K562 (cell line): ENCODE data around the gene CYTH1. TPM values are rescaled to one million over a fixed set of nuclear protein-coding genes. Genes with fewer than 3 reads are reported as not detected.

Experiments
- ATAC-seq: fragments of 200-7000 bp; cut with Tn5 transposase; 3 replicates; pipeline ENCODE4 v1.9.1; 2020; ENCODE audit warnings: moderate library complexity
- BruUV-seq: library from RNA; stranded (reverse); fragments of 400-500 nt; replicated peaks from 2 replicates; lab custom pipeline; 2021; lab: Mats Ljungman, UMichigan
- CTCF ChIA-PET: fragments of 300-600 bp; formaldehyde crosslinking; extraction: SDS; loops from one replicate; lab custom pipeline; 2021; ENCODE audit warnings: low intra/inter-chr PET ratio; lab: Yijun Ruan, JAX
- POLR2A ChIA-PET: fragments of 300-600, 350-650 bp; sonication (Branson Sonifier 250); formaldehyde crosslinking; extraction: SDS; loops from one replicate; lab custom pipeline; 2021; ENCODE audit warnings: antibody characterized with exemption, inconsistent platforms; lab: Yijun Ruan, JAX
- DNase-seq, 4 experiments: peaks; one replicate each; pipeline versions ENCODE4 v3.0.0 to v3.0.0-alpha.2; 2011 to 2018; ENCODE audit warnings: low spot score in 3 of 4, mixed read lengths in 3 of 4; ENCODE audit errors: extremely low read depth in 1 of 4
- FAIRE-seq: peaks from 2 replicates; lab custom pipeline; 2011; peaks lifted over from hg19 to GRCh38; lab: Jason Lieb, UNC
- H2AFZ ChIP-seq: 2 replicates; pipeline ENCODE4 v1.6.0; 2011; ENCODE audit warnings: low read depth, low read length, control low read depth, inconsistent platforms
- H3K27ac ChIP-seq: fragments of 200-600 bp; 3 replicates; pipeline ENCODE4 v1.8.0; 2011; ENCODE audit warnings: low read depth, mild to moderate bottlenecking, control low read depth, inconsistent platforms, low read length, moderate library complexity, mixed read lengths; ENCODE audit errors: extremely low read depth
- H3K27me3 ChIP-seq, 2 experiments: fragments of 300-600 bp in 1 of 2; 2 replicates in 1 of 2; 3 replicates in 1 of 2; pipeline versions ENCODE4 v1.6.0 to v1.8.0; 2011; ENCODE audit warnings: inconsistent platforms in 2 of 2, low read length in 2 of 2, mild to moderate bottlenecking in 1 of 2, mixed read lengths in 1 of 2, moderate library complexity in 1 of 2; ENCODE audit not compliant: control insufficient read depth in 2 of 2, insufficient read depth in 2 of 2
- H3K36me3 ChIP-seq: fragments of 300-600 bp; 3 replicates; pipeline ENCODE4 v1.8.0; 2011; ENCODE audit warnings: mild to moderate bottlenecking, low read length, inconsistent platforms; ENCODE audit not compliant: control insufficient read depth, insufficient read depth
- H3K4me1 ChIP-seq, 2 experiments: fragments of 200-600 bp in 1 of 2; replicated peaks in 1 of 2; 2 replicates in 1 of 2; 3 replicates in 1 of 2; pipeline versions ENCODE4 v1.5.1 to v1.8.0; 2011; ENCODE audit warnings: inconsistent platforms in 2 of 2, low read length in 2 of 2, mild to moderate bottlenecking in 1 of 2, mixed read lengths in 1 of 2, moderate library complexity in 1 of 2; ENCODE audit not compliant: control insufficient read depth in 2 of 2, insufficient read depth in 2 of 2
- H3K4me2 ChIP-seq: 2 replicates; pipeline ENCODE4 v1.6.1; 2011; ENCODE audit warnings: low read length, control low read depth, inconsistent platforms, mixed read lengths; ENCODE audit not compliant: insufficient read depth
- H3K4me3 ChIP-seq: fragments of 200-600 bp; sonication (generic), shearing (Covaris generic); 2 replicates; pipeline ENCODE4 v1.5.1; 2016; ENCODE audit warnings: control low read depth, inconsistent platforms
- H3K79me2 ChIP-seq: fragments of 200-600 bp; 3 replicates; pipeline ENCODE4 v1.8.0; 2011; ENCODE audit warnings: low read length, inconsistent platforms; ENCODE audit not compliant: control insufficient read depth, insufficient read depth
- H3K9ac ChIP-seq, 2 experiments: 2 replicates each; pipeline versions ENCODE4 v1.6.0 to v1.6.1; 2011; ENCODE audit warnings: low read depth in 2 of 2, low read length in 2 of 2, control low read depth in 1 of 2, inconsistent platforms in 1 of 2, mild to moderate bottlenecking in 1 of 2, mixed read lengths in 1 of 2; ENCODE audit not compliant: insufficient read depth in 1 of 2
- H3K9me1 ChIP-seq: one replicate; pipeline ENCODE4 v1.6.0; 2011; ENCODE audit warnings: inconsistent platforms, mild to moderate bottlenecking, low read length, moderate library complexity; ENCODE audit not compliant: control insufficient read depth, insufficient read depth
- H3K9me3 ChIP-seq: replicated peaks from 2 replicates; pipeline ENCODE4 v1.5.1; 2011; ENCODE audit warnings: low read depth, low read length, inconsistent platforms; ENCODE audit not compliant: control insufficient read depth, insufficient read depth
- H4K20me1 ChIP-seq: replicated peaks from 2 replicates; pipeline ENCODE4 v1.6.1; 2011; ENCODE audit warnings: low read length, inconsistent platforms, mixed read lengths; ENCODE audit not compliant: control insufficient read depth, insufficient read depth
- C11orf30 ChIP-seq: fragments of 450-650 bp; IDR thresholded peaks from 2 replicates; pipeline ENCODE4 v1.6.1; 2016; ENCODE audit warnings: low read depth, mild to moderate bottlenecking
- CBFA2T3 ChIP-seq: fragments of 450-650 bp; IDR thresholded peaks from 2 replicates; pipeline ENCODE4 v1.6.1; 2017
- CTBP1 ChIP-seq: fragments of 450-650 bp; IDR thresholded peaks from 2 replicates; pipeline ENCODE4 v1.6.1; 2016; ENCODE audit warnings: borderline replicate concordance
- GABPA ChIP-seq: fragments of 200-800 bp; sonication (Bioruptor generic); conservative IDR thresholded peaks from 2 replicates; pipeline ENCODE4 v1.6.1; 2016; ENCODE audit warnings: low read depth, missing genetic modification characterization, missing compliant biosample characterization
- L3MBTL2 ChIP-seq: fragments of 450-650 bp; IDR thresholded peaks from 2 replicates; pipeline ENCODE4 v1.6.1; 2016; ENCODE audit warnings: mild to moderate bottlenecking, moderate library complexity
- MAFK ChIP-seq: IDR thresholded peaks from 2 replicates; pipeline ENCODE4 v1.6.1; 2011; ENCODE audit warnings: low read length, improper control_type of control experiment
- MCM5 ChIP-seq: fragments of 450-650 bp; IDR thresholded peaks from 2 replicates; pipeline ENCODE4 v1.6.1; 2016; ENCODE audit warnings: low read depth
- NCOA1 ChIP-seq: fragments of 450-650 bp; IDR thresholded peaks from 2 replicates; pipeline ENCODE4 v1.6.1; 2016; ENCODE audit warnings: low read depth
- NKRF ChIP-seq: fragments of 450-650 bp; IDR thresholded peaks from 2 replicates; pipeline ENCODE4 v1.6.1; 2016; ENCODE audit warnings: borderline replicate concordance
- NR2C2 ChIP-seq, 2 experiments: fragments of 200-800 bp in 1 of 2; sonication (Bioruptor generic) in 1 of 2; sonication (generic) in 1 of 2; formaldehyde crosslinking in 1 of 2; IDR thresholded peaks; 2 replicates each; pipeline versions ENCODE4 v1.6.1 to v1.8.0; 2016 to 2022; ENCODE audit warnings: mild to moderate bottlenecking in 1 of 2, missing compliant biosample characterization in 1 of 2, missing genetic modification characterization in 1 of 2, missing genetic modification reagents in 1 of 2
- PREB ChIP-seq: sonication (generic); formaldehyde crosslinking; IDR thresholded peaks from 2 replicates; pipeline ENCODE4 v1.8.1; 2023; ENCODE audit warnings: mild to moderate bottlenecking, missing genetic modification reagents
- SPI1 ChIP-seq: IDR thresholded peaks from 2 replicates; pipeline ENCODE4 v1.6.1; 2011; ENCODE audit warnings: low read depth, low read length, control low read depth, borderline replicate concordance
- STAG1 ChIP-seq: sonication (generic); formaldehyde crosslinking; IDR thresholded peaks from 2 replicates; pipeline ENCODE4 v1.5.0; 2020; ENCODE audit warnings: missing genetic modification reagents, borderline replicate concordance
- ZNF316 ChIP-seq: fragments of 450-650 bp; IDR thresholded peaks from 2 replicates; pipeline ENCODE4 v1.6.1; 2016
- ZNF584 ChIP-seq: fragments of 200-800 bp; sonication (Bioruptor generic); IDR thresholded peaks from 2 replicates; pipeline ENCODE4 v1.6.1; 2016; ENCODE audit warnings: low read depth, mild to moderate bottlenecking, missing genetic modification characterization, missing compliant biosample characterization
- ZNF695 ChIP-seq: fragments of 450-650 bp; formaldehyde crosslinking; IDR thresholded peaks from 2 replicates; pipeline ENCODE4 v1.4.0; 2020; ENCODE audit warnings: mild to moderate bottlenecking, moderate library complexity
- ZNF696 ChIP-seq: fragments of 250-450 bp; sonication (Bioruptor Pico); conservative IDR thresholded peaks from 2 replicates; pipeline ENCODE4 v1.4.0; 2020; ENCODE audit warnings: mild to moderate bottlenecking, moderate library complexity
- ZNF76 ChIP-seq: fragments of 250-450 bp; sonication (Bioruptor Pico); IDR thresholded peaks from 2 replicates; pipeline ENCODE4 v1.4.0; 2020; ENCODE audit warnings: mild to moderate bottlenecking, moderate library complexity, borderline replicate concordance
- WGBS: fragments of 100-300 bp; shearing (Covaris generic); methylation state at CpG from one replicate; pipeline ENCODE4 v1.1.6; 2016; ENCODE audit warnings: low coverage, mixed read lengths; ENCODE audit not compliant: insufficient coverage; ENCODE audit errors: missing lambda C conversion rate; 5-methylcytosine and 5-hydroxymethylcytosine counted together
- in situ Hi-C: fragments of 300-500 bp; cut with MboI; formaldehyde crosslinking; loops from 4 replicates; pipeline ENCODE4 v1.15.0; 2018; ENCODE audit warnings: inconsistent platforms, mixed read lengths
- intact Hi-C: fragments of 100-400 bp; cut with micrococcal nuclease; formaldehyde crosslinking; loops from 2 replicates; pipeline ENCODE4 v1.14.2; 2022
- polyA plus RNA-seq, 8 experiments: library from polyadenylated mRNA; depleted of rRNA in 4 of 8; stranded (reverse) in 5 of 8; unstranded in 3 of 8; fragments of >200 nt; fragmentation: Nextera tagmentation in 2 of 8; fragmentation: Illumina TruSeq in 1 of 8; extraction: Ambion mirVana in 2 of 8; extraction: Trizol in 1 of 8; gene quantifications; 2 replicates each; pipeline versions ENCODE4 v1.2.1 to v1.2.3, GENCODE V29; 2011 to 2014; ENCODE audit warnings: inconsistent platforms in 1 of 8, missing spikeins in 1 of 8
- total RNA-seq, 7 experiments: library from RNA; depleted of rRNA in 6 of 7; stranded (reverse); fragments of >200 nt in 6 of 7; fragmentation: Illumina TruSeq in 2 of 7; extraction: Trizol in 2 of 7; gene quantifications; 2 replicates each; pipeline versions ENCODE4 v1.2.1 to v1.2.3, GENCODE V29; 2011 to 2021; ENCODE audit warnings: low replicate concordance in 1 of 7

Gene CYTH1
- total and polyA plus RNA-seq, 9 of the 15 experiments (the other 6 are each of a cell fraction or from before 2014, with no cell fraction given): 0.52 to 27.7 (median 16.8) TPM

GRCh38 chr17:78647032-78647431 is 135.0 kb downstream of the CYTH1 start (continued):
- TF ChIP-seq MCM5 (no peak), PREB (CRISPR knock-in tag) (no peak), ZNF76 (no peak)

- Histone ChIP-seq H3K9me1 (no peaks in the 10 kb centered on the region), H3K9me3 (peaks cover 3% of the 10 kb centered on the region; the same call in 1 of the 2 replicates), H3K4me2 (no peak overlapping the region), H3K27ac (no peak overlapping the region), H3K9ac (no peak overlapping the region; a peak in 1 of 4 replicates), H3K4me3 (no peak overlapping the region), H2AFZ (no peak overlapping the region), H3K27me3 (peaks cover 42 to 82% of the 10 kb centered on the region in 2 experiments), H3K79me2 (no peaks in the 10 kb centered on the region), H3K4me1 (no peaks in the 10 kb centered on the region), H4K20me1 (peaks cover 15% of the 10 kb centered on the region; the same call in 1 of the 2 replicates), H3K36me3 (no peaks in the 10 kb centered on the region)
- BruUV-seq: no TSS peak
- in situ Hi-C loops (no loop called here), intact Hi-C loops (no loop called here)
- ATAC-seq: peak; percentile 69
- WGBS: 6% methylated on average over 30 of the region's 30 CpGs
- FAIRE-seq: no peak
- POLR2A ChIA-PET: interaction anchor here (0.7 to 1.0 kb wide), 2 partner anchors 14 to 93 kb away, joined by 3 read pairs; no protein-coding TSS in a partner anchor
- DNase-seq: peak in 1 of 4 experiments; percentile 28
- CTCF ChIA-PET: no interaction called here
- TF ChIP-seq ZNF696 (CRISPR knock-in tag) (no peak), ZNF695 (CRISPR knock-in tag) (no peak), NCOA1 (no peak), CTBP1 (peak; percentile 39; the same call in 1 of the 2 replicates), L3MBTL2 (peak; percentile 56; the same call in 1 of the 2 replicates), ZNF316 (peak; percentile 40; the same call in 1 of the 2 replicates), ZNF584 (CRISPR knock-in tag) (no peak), NKRF (no peak), CBFA2T3 (no peak), STAG1 (CRISPR knock-in tag) (no peak), MAFK (peak; percentile 68; the same call in 1 of the 2 replicates), GABPA (tag) (peak; percentile 49; the same call in 1 of the 2 replicates), NR2C2 (CRISPR knock-in tag; IDR thresholded peaks at IDR 0.05) (no peak), NR2C2 (tag; IDR thresholded peaks at IDR 0.05) (peak; percentile 54; the same call in 1 of the 2 replicates), C11orf30 (peak; percentile 53; the same call in 1 of the 2 replicates), SPI1 (peak; percentile 48; the same call in 1 of the 2 replicates)
These were observed 136.4 kb downstream of the CYTH1 start for GRCh38 chr17:78645421-78646295.
